RCC 7860 (cell line): Measurements from ENCODE around the gene SIGLECL1.
A peak's percentile ranks its signal among the peaks of the same experiment; 100 is the strongest.
"Not testable (repeated sequence)": the region's sequence is repeated elsewhere in the genome, so short reads cannot be mapped to it uniquely, and the experiment has no call there.

Experiments used
- DNase-seq: peaks from one replicate; pipeline ENCODE4 v3.0.0-alpha.2; 2015; ENCODE audit warnings: low spot score
- FAIRE-seq: peaks from 2 replicates; lab custom pipeline; 2012; peaks lifted over from hg19 to GRCh38; lab: Jason Lieb, UNC

The SIGLECL1 gene

GRCh38 chr19:51250786-51251467 is at the start of gene SIGLECL1:
SIGLECL1 (plus strand) TSS chr19:51251080; CDS start chr19:51264073, 12,993 bp downstream.
- no peak for FAIRE-seq
- no peak for DNase-seq

- DNase-seq (no peak), FAIRE-seq (no peak)
These were observed 49.2 kb upstream of the SIGLECL1 start for GRCh38 chr19:51201712-51202111.

GRCh38 chr19:51203916-51204315 is 47.0 kb upstream of the SIGLECL1 start:
- FAIRE-seq: no peak
- DNase-seq: no peak

DNA sequence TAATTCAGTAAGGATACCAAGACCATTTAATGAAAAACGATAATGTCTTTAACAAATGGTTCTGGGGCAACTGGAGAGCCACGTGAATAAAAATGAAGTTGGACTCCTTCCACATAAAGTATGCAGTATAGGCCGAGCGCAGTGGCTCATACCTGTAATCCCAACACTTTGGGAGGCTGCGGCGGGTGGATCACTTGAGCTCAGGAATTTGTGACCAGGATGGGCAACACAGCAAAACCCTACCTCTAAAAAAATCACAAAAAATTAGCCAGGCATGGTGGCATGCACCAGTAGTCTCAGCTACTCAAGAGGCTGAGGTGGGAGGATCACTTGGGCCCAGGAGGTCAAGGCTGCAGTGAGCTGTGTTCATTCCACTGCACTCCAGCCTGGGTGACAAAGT is 46.6 kb upstream of the SIGLECL1 start:
- FAIRE-seq (no peak), DNase-seq (no peak)

DNA sequence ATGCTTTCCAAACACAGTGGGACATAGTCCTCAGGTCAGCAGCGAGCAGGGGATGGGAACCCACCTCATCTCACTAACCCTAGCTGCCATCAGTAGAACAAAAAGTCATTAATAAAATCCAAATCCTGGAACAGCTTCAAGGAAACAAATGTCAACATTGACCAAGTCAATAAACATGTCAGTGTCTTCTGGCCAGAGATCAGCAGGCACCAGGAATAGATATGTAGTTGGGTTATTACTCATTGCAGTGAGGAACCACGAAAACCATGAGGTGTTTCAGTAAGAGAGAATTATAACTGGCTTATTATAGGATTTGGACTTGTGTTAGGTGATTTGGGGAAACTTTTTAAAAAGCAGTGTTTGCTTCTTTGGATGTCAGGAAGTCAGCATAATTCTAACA is 43.1 kb upstream of the SIGLECL1 start:
- DNase-seq (no peak), FAIRE-seq (no peak)

DNA sequence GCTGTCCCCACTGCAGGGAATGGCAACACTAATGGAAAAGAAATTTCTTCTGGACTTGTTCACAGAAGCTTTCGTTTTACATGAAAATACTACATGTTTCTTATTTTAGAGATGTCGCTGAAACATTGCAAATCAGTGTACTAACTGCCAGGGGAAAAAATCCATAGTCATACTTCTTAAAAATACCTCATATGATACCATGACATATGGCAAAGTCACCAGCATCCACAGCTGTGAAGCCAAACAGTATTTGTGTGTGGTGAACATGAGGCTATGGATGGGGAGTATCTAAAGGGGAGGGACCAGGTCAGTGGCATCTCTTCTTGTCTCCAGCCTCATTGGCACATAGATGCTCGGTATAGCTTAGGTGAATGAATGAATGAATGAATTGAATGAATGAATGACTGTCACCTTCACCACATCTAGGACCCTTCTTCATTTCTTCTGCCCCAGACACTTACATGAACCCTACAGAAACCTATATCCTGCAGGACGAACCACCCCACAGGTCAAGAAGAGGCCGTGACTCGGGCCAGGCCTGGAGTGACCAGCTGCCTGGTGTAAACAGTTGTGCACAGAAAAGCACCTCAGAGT is 40.6 kb upstream of the SIGLECL1 start:
- FAIRE-seq (no peak), DNase-seq (no peak)

- FAIRE-seq, DNase-seq: not testable (repeated sequence)
These were observed 40.0 kb upstream of the SIGLECL1 start for GRCh38 chr19:51210874-51211361.

DNA sequence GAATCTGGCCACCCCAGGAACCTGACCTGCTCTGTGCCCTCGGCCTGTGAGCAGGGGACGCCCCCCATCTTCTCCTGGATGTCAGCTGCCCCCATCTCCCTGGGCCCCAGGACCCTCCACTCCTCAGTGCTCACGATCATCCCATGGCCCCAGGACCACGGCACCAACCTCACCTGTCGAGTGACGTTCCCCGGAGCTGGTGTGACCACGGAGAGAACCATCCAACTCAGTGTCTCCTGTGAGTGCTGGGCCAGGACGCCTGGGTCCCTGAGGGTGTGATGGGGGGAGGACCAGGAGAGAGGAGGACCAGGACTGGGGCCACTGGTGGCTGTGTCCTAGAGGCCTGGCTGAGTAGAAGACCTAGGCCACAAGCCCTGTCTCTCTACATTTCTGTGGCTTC is 39.0 kb upstream of the SIGLECL1 start:
- FAIRE-seq: no peak
- DNase-seq: no peak

GRCh38 chr19:51219307-51219706 is 31.6 kb upstream of the SIGLECL1 start:
- no peak for FAIRE-seq
- DNase-seq: no peak

DNA sequence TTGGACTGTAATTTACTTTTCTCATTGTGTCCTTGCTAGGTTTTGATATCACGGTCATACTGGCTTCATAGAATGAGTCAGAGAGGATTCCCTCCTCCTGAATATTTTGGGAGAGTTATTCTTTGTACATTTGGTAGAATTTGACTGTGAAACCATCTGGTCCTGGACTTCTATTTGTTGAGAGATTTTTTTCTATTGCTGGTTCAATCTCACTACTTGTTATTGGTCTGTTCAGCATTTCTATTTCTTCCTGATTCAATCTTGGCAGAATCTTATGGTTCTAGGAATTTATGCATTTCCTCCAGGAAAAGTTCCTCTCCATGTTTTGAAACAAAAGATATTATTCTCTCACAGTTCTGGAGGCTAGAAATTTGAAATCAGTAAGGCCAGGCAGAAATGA is 30.9 kb upstream of the SIGLECL1 start:
- no peak for FAIRE-seq
- no peak for DNase-seq

GRCh38 chr19:51220996-51221395 is 29.9 kb upstream of the SIGLECL1 start:
- no peak for DNase-seq
- FAIRE-seq: no peak

DNA sequence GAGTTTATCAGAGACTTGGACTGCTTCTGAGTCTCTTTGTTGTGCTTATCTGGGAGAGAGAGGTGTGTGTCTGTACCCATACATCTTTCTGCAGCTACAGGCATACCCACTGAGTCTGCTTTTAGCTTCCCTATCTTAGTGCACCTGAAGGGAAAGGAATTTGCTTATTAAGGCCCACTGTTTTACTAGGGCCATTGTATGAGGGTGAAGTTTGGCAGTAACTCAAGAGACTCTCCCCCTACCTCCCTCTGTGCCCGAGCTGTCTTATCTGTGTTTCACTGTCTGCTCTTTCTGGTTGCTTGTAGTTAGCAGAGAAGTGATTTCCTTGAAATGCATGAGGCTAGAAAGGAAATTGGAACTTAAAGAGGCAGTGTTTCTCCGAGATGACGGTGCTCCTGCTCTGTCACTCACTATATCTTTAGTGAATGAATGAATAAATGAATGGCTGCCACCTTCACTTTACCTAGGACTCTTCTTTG is 26.7 kb upstream of the SIGLECL1 start:
- FAIRE-seq: no peak
- DNase-seq: no peak

- DNase-seq, FAIRE-seq: not testable (repeated sequence)
These were observed 25.9 kb upstream of the SIGLECL1 start, which contains the start of gene CD33 for GRCh38 chr19:51224898-51225393. CD33 (plus strand) TSS chr19:51225080; CDS start chr19:51225119, 39 bp downstream.

DNA sequence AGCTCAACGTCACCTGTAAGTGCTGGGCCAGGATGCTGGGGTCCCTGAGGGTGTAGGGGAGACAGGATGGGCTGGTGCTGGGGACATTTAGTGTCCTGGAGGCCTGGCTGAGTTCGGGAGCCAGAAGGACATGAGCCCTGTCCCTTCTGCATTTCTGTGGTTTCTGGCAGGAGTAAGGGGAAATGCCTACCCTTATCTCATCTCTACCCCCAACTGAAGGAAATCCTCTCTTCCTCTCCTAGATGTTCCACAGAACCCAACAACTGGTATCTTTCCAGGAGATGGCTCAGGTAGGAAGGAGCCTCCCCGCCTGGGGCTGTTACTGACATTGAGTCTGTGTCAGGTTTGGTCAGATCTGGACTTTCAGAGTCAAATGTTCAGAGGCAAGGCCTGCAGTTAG is 24.8 kb upstream of the SIGLECL1 start:
- no peak for FAIRE-seq
- no peak for DNase-seq

DNA sequence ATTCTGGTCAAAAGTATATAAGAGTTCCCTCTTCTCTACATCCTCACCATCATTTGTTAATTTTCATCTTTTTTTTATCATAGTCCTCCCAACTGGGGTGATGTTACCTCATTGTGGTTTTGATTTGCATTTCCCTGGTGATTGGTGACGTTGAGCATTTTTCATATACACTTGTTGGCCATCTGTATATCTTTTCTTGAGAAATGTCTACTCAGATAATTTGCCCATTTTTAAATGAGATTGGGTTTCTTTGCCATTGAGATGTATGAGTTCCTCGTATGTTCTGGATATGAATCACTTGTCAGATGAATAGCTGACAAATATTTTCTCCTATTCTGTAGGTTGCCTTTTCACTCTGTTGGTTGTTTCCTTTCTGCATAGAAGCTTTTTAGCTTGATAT is 23.6 kb upstream of the SIGLECL1 start:
- no peak for DNase-seq
- FAIRE-seq: no peak

- FAIRE-seq (no peak), DNase-seq (no peak)
These were observed 22.9 kb upstream of the SIGLECL1 start for GRCh38 chr19:51227966-51228365.

- FAIRE-seq (no peak), DNase-seq (no peak)
These were observed 10.0 kb upstream of the SIGLECL1 start for GRCh38 chr19:51240866-51241265.

GRCh38 chr19:51242881-51243630 is 7.8 kb upstream of the SIGLECL1 start:
- no peak for DNase-seq
- no peak for FAIRE-seq

GRCh38 chr19:51246164-51246552 is 4.7 kb upstream of the SIGLECL1 start:
- DNase-seq: peak; percentile 82

GRCh38 chr19:51247972-51248590 is 2.8 kb upstream of the SIGLECL1 start:
- DNase-seq (no peak), FAIRE-seq (no peak)

More at GRCh38 chr19:51246164-51246552, 4.7 kb upstream of the SIGLECL1 start:
- FAIRE-seq: peak; percentile 97

DNA sequence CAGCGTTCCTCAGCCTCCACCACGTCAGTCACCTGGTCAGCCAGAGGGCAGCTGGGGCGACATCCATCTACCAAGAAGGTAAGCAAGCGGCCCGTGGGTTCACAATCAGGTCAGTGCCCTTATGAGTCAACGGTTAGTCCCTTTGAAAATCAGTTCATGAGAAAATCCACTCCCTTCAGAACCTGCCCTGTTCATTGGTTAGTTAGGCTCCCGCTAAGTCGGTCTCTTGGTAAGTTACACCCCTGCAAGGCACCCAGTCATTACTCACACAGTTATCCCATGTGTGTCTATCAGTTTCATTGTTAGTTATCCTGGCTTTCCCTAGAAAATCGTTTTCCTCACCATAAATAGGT is 564 bp downstream of the SIGLECL1 start:
- DNase-seq: peak; percentile 97
- FAIRE-seq: peak; percentile 98
